H1 (cell line): ENCODE data around the gene KDM4E. TPM values are rescaled to one million over a fixed set of nuclear protein-coding genes. Genes with fewer than 3 reads are reported as not detected.

Experiments used
- CTCF ChIA-PET: fragments of 300-600 bp; sonication (Branson Sonifier 250); formaldehyde crosslinking; loops from one replicate; lab custom pipeline; 2021; ENCODE audit not compliant: partially characterized antibody; lab: Charles Lee
- POLR2A ChIA-PET: fragments of 300-600 bp; sonication (Branson Sonifier 250); formaldehyde crosslinking; loops from one replicate; lab custom pipeline; 2021; ENCODE audit warnings: inconsistent platforms; ENCODE audit not compliant: partially characterized antibody; lab: Charles Lee
- DNase-seq, 2 experiments: peaks; one replicate each; pipeline versions ENCODE4 v3.0.0 to v3.0.0-alpha.2; 2010 to 2022; ENCODE audit warnings: low spot score in 2 of 2, low read depth in 1 of 2, mixed read lengths in 1 of 2
- FAIRE-seq: peaks from 2 replicates; lab custom pipeline; 2011; peaks lifted over from hg19 to GRCh38; lab: Jason Lieb, UNC
- H2AFZ ChIP-seq: 2 replicates; pipeline ENCODE4 v1.8.1; 2012; ENCODE audit warnings: low read length, inconsistent platforms
- H2AK5ac ChIP-seq: 2 replicates; pipeline ENCODE4 v1.6.1; 2013; ENCODE audit warnings: low read depth, low read length
- H2BK120ac ChIP-seq: replicated peaks from 2 replicates; pipeline ENCODE3; 2013; ENCODE audit warnings: low read depth, low read length, inconsistent platforms
- H2BK12ac ChIP-seq: 2 replicates; pipeline ENCODE4 v1.6.1; 2013; ENCODE audit warnings: low read depth, low read length
- H2BK15ac ChIP-seq: 2 replicates; pipeline ENCODE4 v1.6.1; 2013; ENCODE audit warnings: low read length
- H2BK20ac ChIP-seq: 2 replicates; pipeline ENCODE4 v1.6.1; 2013; ENCODE audit warnings: low read length
- H2BK5ac ChIP-seq: 2 replicates; pipeline ENCODE4 v1.6.1; 2013; ENCODE audit warnings: low read depth, low read length
- H3K14ac ChIP-seq: 2 replicates; pipeline ENCODE4 v1.6.1; 2013; ENCODE audit warnings: inconsistent platforms; ENCODE audit not compliant: insufficient read length
- H3K18ac ChIP-seq: 2 replicates; pipeline ENCODE4 v1.6.1; 2013; ENCODE audit warnings: low read length; ENCODE audit errors: extremely low read depth
- H3K23ac ChIP-seq: 2 replicates; pipeline ENCODE4 v1.6.1; 2013; ENCODE audit warnings: inconsistent platforms; ENCODE audit not compliant: insufficient read length
- H3K23me2 ChIP-seq: 2 replicates; pipeline ENCODE4 v1.6.1; 2013; ENCODE audit warnings: low read depth, low read length
- H3K27ac ChIP-seq: 2 replicates; pipeline ENCODE4 v1.6.1; 2011; ENCODE audit warnings: low read depth, low read length, inconsistent platforms
- H3K27me3 ChIP-seq, 4 experiments: replicated peaks in 1 of 4; 1 replicate in 1 of 4; 2 replicates in 3 of 4; pipeline versions ENCODE4 v1.6.1 to v1.8.1; 2011 to 2013; ENCODE audit warnings: low read length in 3 of 4, mild to moderate bottlenecking in 3 of 4, inconsistent platforms in 2 of 4, mixed read lengths in 2 of 4, moderate library complexity in 1 of 4; ENCODE audit not compliant: control insufficient read depth in 3 of 4, insufficient read depth in 3 of 4; ENCODE audit errors: extremely low read depth in 1 of 4
- H3K36me3 ChIP-seq, 4 experiments: 2 replicates each; pipeline versions ENCODE4 v1.6.1 to v1.8.1; 2011 to 2013; ENCODE audit warnings: mild to moderate bottlenecking in 4 of 4, low read length in 3 of 4, moderate library complexity in 2 of 4, control low read depth in 1 of 4, inconsistent platforms in 1 of 4; ENCODE audit not compliant: insufficient read depth in 4 of 4, control insufficient read depth in 2 of 4
- H3K4ac ChIP-seq: replicated peaks from 2 replicates; pipeline ENCODE3; 2013; ENCODE audit warnings: low read length, low read depth, mixed read lengths, inconsistent platforms; ENCODE audit not compliant: insufficient read length
- H3K4me1 ChIP-seq, 4 experiments: replicated peaks in 1 of 4; 1 replicate in 1 of 4; 2 replicates in 3 of 4; pipeline versions ENCODE4 v1.6.1 to v1.8.1; 2011 to 2013; ENCODE audit warnings: low read length in 3 of 4, inconsistent platforms in 2 of 4, mixed read lengths in 1 of 4; ENCODE audit not compliant: insufficient read depth in 4 of 4, control insufficient read depth in 3 of 4
- H3K4me2 ChIP-seq, 2 experiments: 2 replicates each; pipeline versions ENCODE4 v1.6.1 to v1.8.1; 2011 to 2013; ENCODE audit warnings: low read depth in 2 of 2, low read length in 2 of 2, control low read depth in 1 of 2, inconsistent platforms in 1 of 2, mild to moderate bottlenecking in 1 of 2; ENCODE audit not compliant: insufficient read depth in 1 of 2
- H3K4me3 ChIP-seq, 4 experiments: fragments of 200-600, 300-600 bp in 1 of 4; sonication (generic), shearing (Covaris generic), sonication (Bioruptor Twin) in 1 of 4; 2 replicates each; pipeline versions ENCODE4 v1.5.1 to v1.8.1; 2011 to 2016; ENCODE audit warnings: low read length in 4 of 4, low read depth in 3 of 4, control low read depth in 2 of 4, inconsistent platforms in 2 of 4, mild to moderate bottlenecking in 2 of 4, mixed read lengths in 1 of 4, moderate library complexity in 1 of 4; ENCODE audit not compliant: insufficient read depth in 2 of 4; ENCODE audit errors: extremely low read depth in 1 of 4
- H3K56ac ChIP-seq: replicated peaks from 2 replicates; pipeline ENCODE3; 2013; ENCODE audit warnings: low read depth, mild to moderate bottlenecking, mixed read lengths, low read length, inconsistent platforms; ENCODE audit not compliant: insufficient read length
- H3K79me1 ChIP-seq: 2 replicates; pipeline ENCODE4 v1.6.1; 2013; ENCODE audit warnings: low read depth, low read length, control low read depth
- H3K79me2 ChIP-seq, 2 experiments: 2 replicates each; pipeline versions ENCODE4 v1.6.1 to v1.8.1; 2012 to 2013; ENCODE audit warnings: low read length in 2 of 2, mild to moderate bottlenecking in 2 of 2, inconsistent platforms in 1 of 2; ENCODE audit not compliant: insufficient read depth in 2 of 2, control insufficient read depth in 1 of 2
- H3K9ac ChIP-seq, 4 experiments: replicated peaks in 1 of 4; 1 replicate in 1 of 4; 2 replicates in 3 of 4; pipeline versions ENCODE4 v1.6.1 to v1.8.1; 2011 to 2013; ENCODE audit warnings: low read depth in 3 of 4, low read length in 3 of 4, control low read depth in 2 of 4, mild to moderate bottlenecking in 2 of 4, moderate library complexity in 2 of 4, inconsistent platforms in 1 of 4; ENCODE audit errors: extremely low read depth in 1 of 4
- H3K9me3 ChIP-seq, 2 experiments: 2 replicates each; pipeline versions ENCODE4 v1.6.1 to v1.8.1; 2012 to 2013; ENCODE audit warnings: mild to moderate bottlenecking in 2 of 2, moderate library complexity in 2 of 2, control low read depth in 1 of 2, inconsistent platforms in 1 of 2, low read depth in 1 of 2, low read length in 1 of 2, mixed read lengths in 1 of 2; ENCODE audit not compliant: insufficient read depth in 2 of 2
- H4K20me1 ChIP-seq, 2 experiments: replicated peaks in 1 of 2; 2 replicates each; pipeline versions ENCODE3 to v1.8.1; 2011 to 2013; ENCODE audit warnings: inconsistent platforms in 2 of 2, low read length in 2 of 2, mild to moderate bottlenecking in 1 of 2; ENCODE audit not compliant: insufficient read depth in 2 of 2, control insufficient read depth in 1 of 2
- H4K5ac ChIP-seq: 2 replicates; pipeline ENCODE4 v1.6.1; 2013; ENCODE audit warnings: low read length, low read depth, mixed read lengths, inconsistent platforms; ENCODE audit not compliant: insufficient read length
- H4K8ac ChIP-seq: 2 replicates; pipeline ENCODE4 v1.8.0; 2013; ENCODE audit warnings: mild to moderate bottlenecking, moderate library complexity, low read length, inconsistent platforms; ENCODE audit not compliant: insufficient read depth; ENCODE audit errors: extremely low read depth
- H4K91ac ChIP-seq: replicated peaks from 2 replicates; pipeline ENCODE3; 2013; ENCODE audit warnings: low read length, mixed read lengths, inconsistent platforms; ENCODE audit not compliant: insufficient read length
- MAFK ChIP-seq: IDR thresholded peaks from 2 replicates; pipeline ENCODE4 v1.6.1; 2012; ENCODE audit warnings: low read depth, mild to moderate bottlenecking, improper control_type of control experiment, low read length
- WGBS, 2 experiments: shearing (Covaris generic) in 1 of 2; methylation state at CpG; one replicate each; pipeline versions ENCODE4 v1.1.6 to v1.1.7; 2013 to 2015; ENCODE audit warnings: low lambda C conversion rate in 2 of 2, mixed read lengths in 2 of 2, inconsistent platforms in 1 of 2, low coverage in 1 of 2, missing lambda C conversion rate in 1 of 2; ENCODE audit not compliant: insufficient replicate concordance in 2 of 2, insufficient coverage in 1 of 2, insufficient read length in 1 of 2; ENCODE audit errors: extremely low coverage in 1 of 2, missing lambda C conversion rate in 1 of 2; 5-methylcytosine and 5-hydroxymethylcytosine counted together
- polyA plus RNA-seq, 7 experiments: library from polyadenylated mRNA; depleted of rRNA in 3 of 7; stranded (reverse) in 5 of 7; unstranded in 2 of 7; fragments of >200 nt in 5 of 7; fragments of 200-250 nt in 2 of 7; gene quantifications; 1 replicate in 5 of 7; 2 replicates in 1 of 7; 4 replicates in 1 of 7; pipeline versions ENCODE4 v1.2.1 to v1.2.3, GENCODE V29; 2011 to 2013; ENCODE audit warnings: missing spikeins in 2 of 7, mixed read lengths in 2 of 7
- total RNA-seq: library from RNA; stranded (reverse); fragmentation: NEBNext Ultra II Directional; extraction: Animal tissue kit (Norgen Biotek cat#: 25700); gene quantifications from 2 replicates; pipeline ENCODE4 v1.2.1, GENCODE V29; 2021

The KDM4E gene
- total and polyA plus RNA-seq, 2 of the 8 experiments (the other 6 are each of a cell fraction or from before 2014, with no cell fraction given) = not detected

DNA sequence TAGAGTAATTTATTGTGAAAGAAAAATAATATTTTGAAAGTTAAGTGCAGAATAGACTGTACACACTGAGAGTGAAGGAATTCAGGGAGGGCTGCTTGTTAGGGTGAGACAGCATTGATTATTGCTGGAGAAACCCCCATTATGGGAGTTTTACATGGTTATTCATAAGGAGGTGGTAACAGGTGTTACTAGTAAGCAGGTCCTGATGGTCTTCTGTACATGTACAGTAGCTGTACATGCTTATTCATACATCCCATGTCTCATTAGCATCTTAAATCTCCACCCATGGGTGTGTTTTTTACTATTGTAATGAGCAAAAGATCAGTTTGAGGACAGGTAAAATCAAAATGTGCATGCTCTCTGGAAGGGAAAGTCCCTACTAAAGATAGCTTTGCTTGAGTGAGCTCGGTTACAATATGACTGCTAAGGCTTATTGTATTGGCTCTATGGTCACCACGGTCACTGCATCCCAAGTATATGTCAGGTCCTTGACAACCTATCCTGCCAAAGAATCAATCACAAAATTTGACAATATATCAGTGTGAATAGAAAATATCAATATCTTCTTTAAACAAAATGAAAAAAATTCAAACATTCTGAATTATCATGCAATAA, 30.3 kb downstream of the KDM4E start:
- no peaks in the 10 kb centered on the region for H3K23me2 ChIP-seq
- WGBS, 2 experiments = 45% methylated on average over 2 of the region's 2 CpGs; no CpG with 5 or more reads in 1 of the 2 experiments
- no peaks in the 10 kb centered on the region; a peak in 2 of 7 replicates for H3K27me3 ChIP-seq
- no peak overlapping the region for H4K91ac ChIP-seq
- no peak overlapping the region for H2BK120ac ChIP-seq
- no peak overlapping the region for H3K56ac ChIP-seq
- no peaks in the 10 kb centered on the region for H3K79me1 ChIP-seq
- no peak overlapping the region for H3K27ac ChIP-seq
- no peak overlapping the region for H2AK5ac ChIP-seq
- no peak overlapping the region for H4K8ac ChIP-seq
- H3K9ac ChIP-seq = no peak overlapping the region
- H3K14ac ChIP-seq = no peak overlapping the region
- no peak overlapping the region for H2BK20ac ChIP-seq
- H4K5ac ChIP-seq = no peak overlapping the region
- ChIA-PET POLR2A (interaction anchor here (6.1 kb wide), 1 partner anchor 12 kb away, joined by 28 read pairs; the partner anchor contains the start of gene SRSF8), CTCF (interaction anchor here (1.6 to 4.1 kb wide), 2 partner anchors 13 to 14 kb away, joined by 3 to 25 read pairs; partner anchors contain the start of gene SRSF8)
- H3K79me2 ChIP-seq = no peaks in the 10 kb centered on the region
- no peak overlapping the region for H3K4ac ChIP-seq
- no peaks in the 10 kb centered on the region for H4K20me1 ChIP-seq
- no peaks in the 10 kb centered on the region for H3K4me1 ChIP-seq
- no peak overlapping the region for H3K23ac ChIP-seq
- H3K4me3 ChIP-seq = no peak overlapping the region
- no peak overlapping the region for H2BK12ac ChIP-seq
- H2BK15ac ChIP-seq = no peak overlapping the region
- H3K36me3 ChIP-seq = no peaks in the 10 kb centered on the region
- DNase-seq (no peak), FAIRE-seq (no peak)
- no peak overlapping the region for H3K18ac ChIP-seq
- H2AFZ ChIP-seq = no peak overlapping the region
- no peaks in the 10 kb centered on the region; a peak in 1 of 4 replicates for H3K9me3 ChIP-seq
- H2BK5ac ChIP-seq = no peak overlapping the region
- no peak overlapping the region for H3K4me2 ChIP-seq
- TF ChIP-seq MAFK = no peak
